GM18861 (cell line): ENCODE results near the gene ELMO1.

Source experiments
- ATAC-seq: cut with Tn5 transposase; IDR thresholded peaks from one replicate; pipeline ENCODE4 v1.9.1; 2021; ENCODE audit not compliant: unreplicated experiment

Gene ELMO1

DNA sequence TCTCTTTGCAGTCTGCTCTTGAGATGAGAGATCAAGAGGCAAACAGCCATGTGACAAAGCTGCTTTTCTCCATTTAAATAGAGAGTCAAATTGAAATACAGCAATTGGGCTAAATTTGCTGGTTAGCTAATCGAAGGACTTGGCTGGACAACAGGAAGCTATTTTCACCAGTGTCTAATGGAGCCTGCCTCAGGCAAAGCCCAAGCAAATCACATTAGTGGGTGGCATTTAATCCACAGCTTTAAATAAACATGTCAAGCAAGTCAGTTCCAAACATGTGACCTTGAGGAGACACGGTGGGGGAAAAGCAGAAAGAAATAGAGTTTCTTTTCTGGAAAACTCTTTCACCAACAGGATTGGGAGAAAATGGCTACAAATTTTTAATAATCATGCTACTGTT, 543.9 kb downstream of the ELMO1 start:
- no peak for ATAC-seq

DNA sequence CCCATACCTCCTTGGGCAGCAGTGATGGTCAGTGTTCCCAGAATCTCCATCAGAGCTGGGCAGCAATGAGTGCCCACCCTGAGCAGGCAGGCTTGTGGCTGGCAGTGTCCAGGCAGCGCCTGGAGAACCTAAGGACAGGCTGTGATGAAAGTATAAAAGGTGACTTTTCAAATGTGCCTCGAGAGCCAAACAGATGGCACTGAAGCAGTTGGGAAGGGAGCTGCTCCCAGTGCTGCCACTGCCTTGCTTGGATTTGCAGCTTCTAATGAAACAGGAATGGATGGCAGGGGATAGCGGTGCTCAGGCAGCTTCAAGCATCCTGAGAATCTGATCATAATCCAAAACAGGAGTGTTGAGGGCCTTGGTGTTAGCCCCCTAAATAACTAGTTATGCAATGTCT, 544.6 kb downstream of the ELMO1 start:
- no peak for ATAC-seq

DNA sequence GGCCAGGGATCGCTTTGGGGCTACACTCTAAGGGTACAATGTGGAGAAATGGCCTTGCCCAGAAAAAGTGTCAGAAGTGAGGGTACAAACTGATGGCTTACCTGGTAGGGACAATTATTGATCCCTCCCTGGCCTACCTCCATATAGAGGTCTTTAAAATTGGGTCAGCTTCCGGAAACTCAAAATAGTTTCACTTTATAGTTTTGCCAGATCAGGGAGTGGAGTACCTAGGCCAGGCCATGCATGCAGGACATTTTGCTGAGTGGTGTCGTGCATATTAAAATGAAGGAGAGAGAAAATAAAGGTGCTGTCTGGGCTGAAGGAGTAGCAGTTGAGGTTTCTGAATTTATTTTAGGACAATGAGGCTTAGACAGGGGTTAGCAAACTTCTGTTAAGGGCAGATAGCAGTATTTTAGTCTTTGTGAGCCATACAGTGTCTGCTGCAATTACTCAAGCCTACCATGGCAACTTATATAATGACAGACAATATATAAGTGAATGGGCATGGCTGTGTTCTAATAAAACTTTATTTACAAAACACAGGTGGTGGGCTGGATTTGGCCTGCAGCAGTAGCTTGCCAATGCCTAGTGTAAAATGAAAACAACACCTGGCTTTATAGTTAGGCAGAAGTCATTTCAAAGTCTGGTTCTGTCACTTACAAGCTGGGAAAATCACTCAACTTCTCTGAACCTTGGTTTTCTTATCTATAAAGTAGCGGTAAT, 547.5 kb downstream of the ELMO1 start:
- ATAC-seq = no peak

DNA sequence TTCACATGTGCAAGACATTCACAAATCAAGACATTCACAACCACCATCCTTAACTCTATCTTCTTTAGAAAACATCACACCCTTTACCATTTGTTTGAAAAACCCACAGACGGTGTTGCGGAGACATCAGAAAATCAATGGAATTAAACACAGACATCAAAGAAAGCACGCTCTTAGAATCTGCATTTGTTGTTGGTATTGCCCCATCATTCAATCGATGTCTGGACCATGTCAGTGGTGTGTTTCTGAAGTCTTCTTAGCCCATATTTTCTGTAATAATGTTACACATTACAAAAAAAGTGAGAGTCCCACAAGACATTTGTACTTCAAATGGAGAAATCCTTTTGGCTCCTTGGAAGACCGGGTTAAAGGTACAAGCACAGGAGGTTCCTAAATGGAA, 550.5 kb downstream of the ELMO1 start:
- no peak for ATAC-seq

DNA sequence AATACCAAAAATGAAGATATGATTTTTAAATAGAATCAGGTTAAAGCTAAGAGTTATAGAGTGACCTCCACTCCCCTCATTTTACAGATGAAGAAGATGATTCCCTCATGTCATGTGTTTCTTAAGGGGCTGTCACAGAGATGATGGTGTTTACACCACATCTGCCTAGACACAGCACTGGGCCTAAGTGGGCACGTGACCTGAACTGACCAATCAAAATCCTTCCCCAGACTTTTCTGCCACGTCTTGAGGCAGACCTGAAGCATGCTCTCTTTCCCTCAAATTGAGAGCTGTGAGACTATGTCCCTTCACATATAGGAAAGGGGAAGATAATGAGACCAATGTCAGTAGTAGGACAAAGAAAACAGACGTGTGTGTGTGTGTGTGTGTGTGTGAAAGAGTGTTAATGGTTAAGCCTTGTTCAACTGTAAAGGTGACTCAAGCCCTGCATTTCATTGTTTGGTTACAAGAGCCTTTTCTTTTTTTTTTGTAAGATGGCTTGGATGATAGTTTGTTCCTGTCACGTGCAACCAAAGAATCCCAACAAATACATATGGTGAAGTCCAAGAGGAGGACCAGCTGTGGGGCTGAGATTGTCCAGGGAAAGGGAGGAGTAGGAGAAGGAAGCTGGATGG, 551.6 kb downstream of the ELMO1 start:
- ATAC-seq = no peak

DNA sequence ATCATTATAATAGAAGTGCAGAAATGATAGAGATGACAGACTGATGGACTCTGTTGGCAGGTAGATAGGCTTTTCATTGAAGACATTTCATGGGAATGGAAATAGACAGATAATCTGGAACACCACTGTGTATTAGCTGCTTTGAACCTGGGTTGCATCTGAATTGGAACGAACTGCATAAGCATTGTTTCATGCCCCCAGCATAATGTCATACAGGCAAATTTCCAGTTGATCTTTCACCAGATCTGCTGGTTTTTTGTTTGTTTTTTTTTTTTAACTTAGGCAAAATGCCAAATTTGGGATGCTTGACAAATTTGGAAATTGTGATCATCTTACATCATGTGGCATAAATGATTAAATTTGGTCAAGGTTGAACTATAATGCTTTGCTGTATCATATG, 552.2 kb downstream of the ELMO1 start:
- no peak for ATAC-seq

DNA sequence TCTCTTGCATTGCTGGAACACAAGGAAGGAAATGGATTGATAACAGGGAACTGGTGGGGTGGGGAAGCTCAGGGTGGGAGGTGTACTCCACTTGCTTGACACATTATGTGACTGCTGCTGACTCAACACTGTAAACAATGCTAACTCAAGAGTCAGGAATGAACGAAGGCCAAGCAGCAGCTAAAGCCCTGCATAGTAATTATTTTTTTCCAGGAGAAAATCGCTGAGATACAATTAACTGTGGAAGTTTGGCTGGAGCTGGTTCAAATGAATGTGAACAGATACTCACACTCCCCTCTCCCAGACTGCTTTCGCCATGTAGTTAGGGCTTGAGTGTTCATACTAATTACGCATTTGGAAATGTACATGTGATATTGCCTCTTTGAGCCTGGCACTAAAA, 553.5 kb downstream of the ELMO1 start:
- ATAC-seq = no peak

DNA sequence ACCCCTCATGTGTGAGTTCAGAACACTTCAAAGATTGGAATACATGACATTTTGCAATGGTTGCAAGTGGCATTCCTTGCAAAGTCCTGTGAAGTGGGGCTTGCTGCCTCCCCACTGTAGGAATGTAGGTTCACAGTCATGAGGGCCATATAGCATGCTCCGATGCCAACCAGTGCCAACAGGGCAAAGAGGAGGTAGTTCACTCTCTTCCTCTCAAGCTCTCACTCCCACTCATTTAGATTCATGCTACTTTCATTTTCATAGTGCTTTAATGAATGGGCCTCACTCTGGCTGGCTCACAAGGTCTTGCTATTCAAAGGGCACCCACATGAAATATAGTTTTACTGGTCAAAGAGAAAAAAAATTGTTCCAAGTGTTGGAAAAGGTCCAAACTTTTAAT, 554.5 kb downstream of the ELMO1 start:
- no peak for ATAC-seq

DNA sequence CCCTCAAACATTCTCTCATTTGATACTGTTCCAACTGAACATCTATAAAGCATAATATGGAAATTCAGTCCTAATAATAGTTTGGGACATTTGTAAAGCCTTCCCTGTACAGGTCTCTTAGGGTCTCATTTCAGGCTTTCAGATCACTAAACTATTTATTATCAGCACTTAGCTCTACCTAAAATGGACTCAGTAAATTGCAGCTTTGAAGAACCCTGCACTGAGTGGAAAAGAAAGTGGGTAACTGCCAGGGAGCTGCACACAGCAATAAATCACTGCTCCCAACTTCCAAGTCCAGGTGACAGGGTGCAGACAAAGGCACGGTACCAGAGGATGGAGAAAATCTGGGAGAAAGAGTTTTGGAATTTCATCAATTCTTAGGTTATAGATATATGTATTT, 559.5 kb downstream of the ELMO1 start:
- no peak for ATAC-seq

DNA sequence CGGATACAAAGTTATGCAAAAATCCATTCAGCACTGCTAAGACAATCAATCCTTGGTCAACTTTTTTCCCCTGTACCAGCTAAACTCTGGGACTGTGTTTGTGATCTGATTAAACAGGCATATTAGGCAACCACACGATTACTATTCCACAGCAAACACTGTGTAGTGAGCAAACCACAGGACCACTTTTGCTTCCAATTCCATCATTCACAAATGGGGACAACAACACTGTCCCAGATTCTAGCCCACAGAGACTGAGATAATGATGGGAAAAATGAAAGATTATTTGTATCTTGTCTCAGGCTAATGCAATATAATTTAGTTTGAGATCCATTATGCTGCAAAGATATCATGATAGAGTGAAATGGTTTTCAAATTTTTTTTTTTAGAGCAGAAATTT, 560.7 kb downstream of the ELMO1 start:
- no peak for ATAC-seq

DNA sequence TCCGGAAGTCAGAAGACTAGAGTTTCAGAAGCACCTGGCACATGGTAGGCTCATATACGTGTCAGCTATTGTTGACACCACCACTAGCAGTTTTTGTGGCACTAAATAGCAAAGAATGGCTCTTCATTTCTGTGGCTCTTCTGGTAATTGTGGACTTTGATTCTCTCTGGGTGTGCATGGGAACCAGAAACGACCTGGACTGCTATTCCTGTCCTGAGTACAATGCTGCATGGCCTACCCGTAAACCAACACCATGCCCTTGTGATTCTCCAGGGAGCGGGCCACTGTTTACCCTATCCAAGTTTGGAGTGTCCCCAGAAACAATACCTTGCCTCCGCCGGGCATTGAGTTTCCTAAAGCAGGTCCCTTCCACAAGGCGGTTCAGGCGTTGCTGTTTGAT, 561.4 kb downstream of the ELMO1 start:
- no peak for ATAC-seq

DNA sequence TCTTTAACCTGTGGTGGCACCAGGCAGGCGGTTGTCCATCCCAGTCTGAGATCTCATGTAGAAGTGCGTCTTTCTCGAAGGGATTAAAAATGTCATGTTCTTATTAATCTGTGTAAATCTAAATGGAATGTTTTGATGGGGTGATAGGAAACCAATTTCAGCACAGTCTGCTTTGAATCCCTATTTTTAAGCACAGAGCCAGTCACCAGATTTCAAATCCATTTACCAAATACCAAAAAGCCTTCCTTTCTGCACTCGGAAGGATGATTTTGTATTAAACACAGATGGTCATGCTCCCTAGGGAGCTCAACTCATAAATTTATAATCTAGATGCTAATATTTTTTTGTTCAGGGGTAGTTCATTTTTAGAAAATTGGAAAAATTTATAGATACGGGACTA, 563.8 kb downstream of the ELMO1 start:
- no peak for ATAC-seq

DNA sequence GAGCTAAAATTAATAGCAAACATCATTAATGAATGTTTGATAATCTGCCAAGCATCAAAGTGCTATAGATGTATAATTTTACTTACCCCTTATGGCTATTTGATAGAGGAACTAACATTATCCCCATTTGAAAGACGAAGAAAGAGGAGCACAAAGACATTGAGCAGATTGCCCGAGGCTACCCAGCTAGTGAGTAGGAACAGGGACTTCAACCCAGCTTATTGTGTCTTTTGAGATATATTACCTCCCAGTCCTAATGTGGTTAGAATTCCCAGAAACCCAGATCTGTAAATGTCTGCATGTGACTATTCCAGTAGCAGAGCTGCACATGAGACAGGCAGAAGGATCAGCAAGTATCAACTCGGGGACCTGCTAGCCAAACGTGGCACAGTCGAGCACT, 564.3 kb downstream of the ELMO1 start:
- no peak for ATAC-seq

DNA sequence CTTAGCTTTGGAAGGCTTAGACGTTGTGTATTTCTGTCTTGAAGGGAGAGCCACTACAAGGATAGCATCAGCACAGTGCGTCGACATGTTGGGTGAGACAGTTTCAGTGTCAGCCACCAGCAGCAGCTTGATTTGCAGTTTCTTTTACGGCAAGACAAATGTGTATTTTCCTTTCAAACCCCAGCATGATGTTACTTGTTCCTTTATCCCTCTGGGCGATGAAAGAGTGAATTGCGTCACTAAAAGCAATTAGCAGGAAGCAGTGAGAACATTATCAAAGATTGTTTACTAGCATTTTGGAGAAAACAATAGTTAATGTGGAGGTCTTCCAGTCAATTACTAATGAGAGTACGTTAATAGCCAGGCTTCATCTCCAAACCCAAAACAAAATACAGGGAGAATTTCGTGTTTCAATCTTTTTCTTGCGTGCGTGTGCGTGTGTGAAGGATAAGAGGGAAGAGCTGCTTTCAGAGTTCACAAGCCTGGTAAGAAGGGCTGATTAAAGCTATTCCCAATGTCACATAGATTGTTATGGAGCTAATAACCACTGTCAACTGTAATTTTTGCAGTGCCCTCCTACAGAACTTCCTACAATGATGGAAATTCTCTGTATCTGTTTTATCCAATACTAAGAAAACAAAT, 567.3 kb downstream of the ELMO1 start:
- ATAC-seq = no peak

DNA sequence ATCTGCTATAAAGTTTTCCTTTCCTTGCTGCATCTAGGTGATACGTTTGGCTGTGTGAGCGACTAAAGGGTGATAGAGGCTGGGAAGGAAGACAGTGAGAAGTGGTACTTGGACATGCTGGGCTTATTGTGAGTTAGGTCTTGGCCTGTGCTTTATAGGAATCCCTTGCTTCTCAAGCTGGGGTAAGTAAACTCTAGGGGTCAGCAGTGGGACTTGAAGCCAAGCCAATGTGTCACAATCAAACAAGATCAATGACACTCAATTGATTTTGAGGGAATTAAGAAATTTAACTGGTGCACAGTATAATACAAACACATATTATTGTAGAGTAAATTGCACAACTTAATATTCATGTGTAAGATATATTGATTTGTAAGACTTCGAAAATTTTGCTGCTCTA, 568.6 kb downstream of the ELMO1 start:
- no peak for ATAC-seq

DNA sequence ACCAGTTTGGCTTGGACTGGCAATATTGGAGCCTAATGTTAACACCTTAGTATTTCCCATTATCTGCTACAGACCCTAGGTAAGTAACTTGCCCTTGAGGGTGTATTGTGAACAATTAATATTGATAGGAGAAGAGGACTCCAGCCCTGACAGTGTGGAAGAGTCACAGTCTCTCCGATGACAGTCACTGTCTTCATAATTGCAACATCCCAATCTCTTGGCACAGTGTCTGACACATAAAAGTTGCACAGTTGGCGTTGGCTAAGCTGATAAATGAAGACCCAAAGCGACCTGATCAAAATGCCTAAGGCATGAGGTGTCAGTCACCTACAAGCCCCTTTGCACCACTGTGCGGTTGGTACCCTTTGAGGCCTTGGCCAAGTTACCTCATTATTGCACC, 569.6 kb downstream of the ELMO1 start:
- ATAC-seq = no peak

DNA sequence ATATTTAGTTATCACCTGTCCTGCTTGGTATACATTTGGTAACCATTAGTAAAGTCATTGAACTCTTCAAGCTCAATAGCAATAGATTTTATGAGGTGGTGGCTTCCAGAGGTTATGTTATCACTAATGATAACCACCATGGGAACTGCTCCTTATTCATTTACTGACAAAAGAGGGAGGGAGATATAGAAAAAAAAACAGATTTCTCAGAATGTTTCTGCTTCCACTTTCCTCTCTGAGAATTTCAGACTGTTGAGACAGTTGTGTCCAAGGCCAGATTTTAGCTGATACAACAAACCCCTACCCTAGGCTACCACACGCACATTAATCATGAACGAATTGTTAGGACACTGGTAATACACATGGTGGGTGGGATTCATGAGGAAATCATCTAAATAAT, 570.4 kb downstream of the ELMO1 start:
- no peak for ATAC-seq

DNA sequence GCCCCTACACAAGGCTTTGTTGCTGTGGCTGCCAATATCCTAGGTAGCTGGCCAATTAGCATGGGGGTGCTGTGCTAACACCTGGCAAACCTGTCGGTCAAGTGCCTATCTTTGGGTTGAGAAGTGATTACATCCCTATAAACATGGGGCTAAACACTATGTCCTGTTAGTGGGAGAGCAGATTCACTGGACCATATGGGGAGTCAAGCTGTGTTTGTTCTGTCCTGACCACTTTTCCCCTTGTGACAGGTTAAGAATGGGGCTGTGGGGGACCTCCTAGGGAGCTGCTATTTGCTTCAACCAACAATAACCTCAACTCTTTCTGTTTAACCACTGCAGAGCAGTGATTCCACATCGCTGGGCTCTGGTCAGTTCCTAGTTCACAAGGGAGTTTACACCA, 572.9 kb downstream of the ELMO1 start:
- no peak for ATAC-seq

DNA sequence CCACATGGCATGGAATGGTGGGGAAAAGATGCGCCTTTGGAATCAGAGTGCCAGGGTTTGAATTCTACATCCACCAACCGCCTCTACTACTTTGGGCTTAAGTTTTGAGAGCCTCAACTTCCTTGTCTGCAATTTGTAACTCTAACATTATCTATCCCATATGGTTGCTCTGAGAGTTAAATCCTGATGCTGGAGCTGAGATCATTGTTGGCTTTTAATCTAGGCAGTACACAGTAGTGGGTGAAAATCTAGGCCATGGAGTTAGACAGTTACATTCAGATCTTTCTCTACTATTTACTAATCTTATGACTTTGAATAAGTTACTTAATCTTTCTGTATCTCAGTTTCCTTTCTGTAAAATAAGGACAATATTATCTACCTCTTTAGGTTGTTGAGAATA, 574.6 kb downstream of the ELMO1 start:
- ATAC-seq = no peak

DNA sequence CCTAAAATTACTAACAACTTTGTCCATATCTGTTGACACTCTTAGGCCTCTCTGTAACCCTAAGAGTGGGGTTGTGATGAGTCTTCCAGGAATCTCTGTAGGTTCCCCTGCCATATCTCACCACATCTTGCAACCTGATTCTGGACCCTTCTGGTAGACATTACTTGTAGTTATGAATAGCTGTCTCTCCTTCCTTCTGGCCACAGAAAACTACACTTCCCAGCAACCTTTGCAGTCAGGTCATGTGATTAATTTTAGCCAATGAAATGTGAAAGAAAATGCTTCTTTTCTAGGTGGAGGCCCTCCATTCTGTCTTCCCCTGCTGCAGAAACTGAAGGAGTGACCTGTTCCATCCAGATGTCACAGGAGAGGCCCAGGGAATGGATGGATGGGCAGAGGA, 576.8 kb downstream of the ELMO1 start:
- no peak for ATAC-seq

DNA sequence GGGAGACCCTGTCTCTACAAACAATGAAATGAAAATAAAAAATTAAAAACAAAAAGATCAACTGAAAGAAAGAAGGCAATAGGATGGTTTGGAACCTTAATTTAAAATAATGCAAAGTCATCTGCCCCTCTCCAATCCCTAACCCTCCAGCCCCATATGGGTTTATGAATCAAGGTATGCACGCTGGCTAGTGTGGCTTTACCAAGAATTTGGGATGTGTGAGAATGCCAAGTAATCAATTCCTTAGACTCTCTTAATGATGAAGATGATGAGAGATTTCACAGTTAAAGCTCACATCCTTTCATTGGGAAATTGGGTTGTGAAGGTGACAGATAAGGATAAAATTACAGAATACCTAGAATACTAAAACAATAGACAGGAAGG, 577.3 kb downstream of the ELMO1 start:
- ATAC-seq = no peak

DNA sequence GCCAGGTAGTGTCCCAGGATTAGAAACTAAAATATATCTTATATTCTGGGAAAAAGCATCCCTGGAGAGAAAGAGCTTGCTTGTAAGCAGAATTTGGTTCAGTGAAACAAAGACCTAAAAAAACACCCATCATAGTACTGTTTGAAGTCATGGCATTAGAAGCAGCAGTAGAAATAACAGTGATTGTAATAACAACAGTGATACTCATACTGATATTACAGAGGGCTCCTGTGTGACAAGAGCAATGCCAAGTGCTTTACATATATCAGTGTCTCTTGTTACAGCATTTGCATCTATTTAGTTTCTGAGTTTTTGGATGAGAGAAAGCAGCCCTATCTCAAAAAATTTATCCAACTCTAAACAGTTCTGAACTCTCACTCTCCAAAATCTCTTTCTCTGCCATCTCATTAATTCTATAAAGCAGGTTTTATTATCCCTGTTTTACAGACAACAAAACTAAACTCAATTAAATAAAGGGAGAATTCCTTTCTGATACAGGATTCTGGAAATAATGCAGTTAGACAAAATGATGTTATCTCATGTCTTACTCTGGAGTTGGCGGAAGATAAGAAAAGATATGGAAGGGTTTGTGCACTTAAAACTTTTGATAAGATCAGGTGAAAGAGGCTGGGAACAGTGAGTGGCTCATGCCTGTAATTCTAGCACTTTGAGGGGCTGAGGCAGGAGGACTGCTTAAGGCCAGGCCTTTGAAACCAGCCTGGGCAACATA, 577.9 kb downstream of the ELMO1 start:
- no peak for ATAC-seq
